Measurements from ENCODE around the gene RSPH6A. TPM values are rescaled to one million over a fixed set of nuclear protein-coding genes. Genes with fewer than 3 reads are reported as not detected.
A peak's percentile ranks its signal among the peaks of the same experiment; 100 is the strongest.

The RSPH6A gene
- total and polyA plus RNA-seq, 7 experiments from 2014 or later = 0.20 to 0.78 (median 0.56) TPM; not detected in 2

GRCh38 chr19:45771311-45771933 is 43.7 kb downstream of the RSPH6A start:
- H3K4me3 Mint-ChIP-seq = peak overlapping the region in 9 of 10 donors; percentile 30 to 92 (median 52)
- H3K27me3 Mint-ChIP-seq = peaks cover 0 to 22% (median 0%) of the 10 kb centered on the region in 5 donors
- peak overlapping the region in 2 of 9 donors; percentile 56 to 66 for H3K27ac Mint-ChIP-seq

DNA sequence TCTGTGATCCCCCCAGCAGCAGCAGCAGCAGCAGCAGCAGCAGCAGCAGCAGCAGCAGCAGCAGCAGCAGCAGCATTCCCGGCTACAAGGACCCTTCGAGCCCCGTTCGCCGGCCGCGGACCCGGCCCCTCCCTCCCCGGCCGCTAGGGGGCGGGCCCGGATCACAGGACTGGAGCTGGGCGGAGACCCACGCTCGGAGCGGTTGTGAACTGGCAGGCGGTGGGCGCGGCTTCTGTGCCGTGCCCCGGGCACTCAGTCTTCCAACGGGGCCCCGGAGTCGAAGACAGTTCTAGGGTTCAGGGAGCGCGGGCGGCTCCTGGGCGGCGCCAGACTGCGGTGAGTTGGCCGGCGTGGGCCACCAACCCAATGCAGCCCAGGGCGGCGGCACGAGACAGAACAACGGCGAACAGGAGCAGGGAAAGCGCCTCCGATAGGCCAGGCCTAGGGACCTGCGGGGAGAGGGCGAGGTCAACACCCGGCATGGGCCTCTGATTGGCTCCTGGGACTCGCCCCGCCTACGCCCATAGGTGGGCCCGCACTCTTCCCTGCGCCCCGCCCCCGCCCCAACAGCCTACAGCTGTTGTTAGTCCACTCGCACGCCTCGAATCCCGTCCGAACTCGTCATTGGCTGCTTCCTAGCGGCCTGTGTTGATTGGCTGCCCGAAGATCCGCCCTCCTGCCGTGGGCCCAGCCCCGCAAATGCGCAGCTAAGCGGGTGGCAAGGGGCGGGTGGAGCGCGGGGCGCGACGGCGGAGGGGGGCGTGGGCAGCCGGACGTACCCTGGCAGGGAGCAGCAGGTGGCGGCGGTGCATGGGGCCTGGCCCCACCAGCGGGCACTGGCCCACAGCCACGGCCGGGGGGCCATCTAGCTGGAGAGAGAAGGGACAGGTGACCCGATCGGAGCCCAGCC is 44.7 kb downstream of the RSPH6A start:
- ATAC-seq (peak; percentile 85), DNase-seq (peak; percentile 84 to 97 (median 93))
- intact Hi-C loops (cut with micrococcal nuclease) = loop anchor here (1.0 to 5.0 kb wide), 13 partner anchors 9 to 246 kb away; partner anchors contain the start of genes DMWD (in 2 of the 2), SYMPK (in 2 of the 2), CCDC61 (in 1 of the 2) and FOXA3 (in 1 of the 2)
- ChIA-PET CTCF (interaction anchor here (0.7 to 4.8 kb wide), 8 partner anchors 9 to 241 kb away, joined by 3 to 99 read pairs (median 4); no protein-coding TSS in a partner anchor), POLR2A (interaction anchor here (0.9 to 2.8 kb wide), 7 partner anchors 8 to 79 kb away, joined by 3 to 20 read pairs (median 4); partner anchors contain the start of gene SNRPD2)
- H3K27me3 Mint-ChIP-seq = peaks cover 0 to 28% (median 4%) of the 10 kb centered on the region in 5 donors
- Histone ChIP-seq H3K27me3 (ENCODE audit: control insufficient read depth in 2 of 2, insufficient read depth in 2 of 2, low read length in 2 of 2) (no peaks in the 10 kb centered on the region), H3K4me3 (ENCODE audit: low read length) (peak overlapping the region; percentile 95), H3K9me3 (ENCODE audit: control insufficient read depth in 2 of 3, low read length in 3 of 3) (no peaks in the 10 kb centered on the region), H3K4me1 (ENCODE audit: control insufficient read depth in 2 of 2, insufficient read depth in 2 of 2, low read length in 2 of 2) (peaks cover 9 to 13% of the 10 kb centered on the region in 2 donors), H3K27ac (ENCODE audit: low read depth, low read length) (peak overlapping the region; percentile 64), H3K36me3 (ENCODE audit: control insufficient read depth in 2 of 3, insufficient read depth in 3 of 3, low read length in 3 of 3) (no peaks in the 10 kb centered on the region)
- H3K9me3 Mint-ChIP-seq = no peaks in the 10 kb centered on the region
- H3K4me3 Mint-ChIP-seq = peak overlapping the region; percentile 81 to 92 (median 88)
- H3K27ac Mint-ChIP-seq = peak overlapping the region in 7 of 9 donors; percentile 43 to 93 (median 85)
- no peaks in the 10 kb centered on the region for H3K36me3 Mint-ChIP-seq
- peaks cover 0 to 16% (median 8%) of the 10 kb centered on the region in 7 donors for H3K4me1 Mint-ChIP-seq

More at GRCh38 chr19:45771311-45771933, 43.7 kb downstream of the RSPH6A start:
- no peaks in the 10 kb centered on the region for H3K27me3 ChIP-seq (ENCODE audit: control insufficient read depth in 2 of 2, insufficient read depth in 2 of 2, low read length in 2 of 2)
- H3K4me1 Mint-ChIP-seq = peaks cover 0 to 16% (median 8%) of the 10 kb centered on the region in 7 donors
- no peaks in the 10 kb centered on the region for H3K9me3 Mint-ChIP-seq
- H3K36me3 Mint-ChIP-seq = peaks cover 0 to under 1% (median 0%) of the 10 kb centered on the region in 5 donors
- intact Hi-C loops (cut with micrococcal nuclease) = loop anchor here in 1 of 2 donors (5.0 kb wide), 2 partner anchors 91 to 241 kb away; partner anchors contain the start of genes FOXA3 and SYMPK
- ATAC-seq = no peak
- no peaks in the 10 kb centered on the region for H3K9me3 ChIP-seq (ENCODE audit: control insufficient read depth in 2 of 3, low read length in 3 of 3)
- ChIA-PET POLR2A (interaction anchor here (2.8 kb wide), 1 partner anchor 54 kb away, joined by 10 read pairs; no protein-coding TSS in a partner anchor), CTCF (interaction anchor here (2.6 to 4.8 kb wide), 3 partner anchors 8 to 28 kb away, joined by 19 to 99 read pairs (median 28); no protein-coding TSS in a partner anchor)
- no peak overlapping the region for H3K27ac ChIP-seq (ENCODE audit: low read depth, low read length)
- no peaks in the 10 kb centered on the region for H3K36me3 ChIP-seq (ENCODE audit: control insufficient read depth in 2 of 3, insufficient read depth in 3 of 3, low read length in 3 of 3)
- H3K4me3 ChIP-seq (ENCODE audit: low read length) = no peak overlapping the region
- DNase-seq = no peak
- H3K4me1 ChIP-seq (ENCODE audit: control insufficient read depth in 2 of 2, insufficient read depth in 2 of 2, low read length in 2 of 2) = peaks cover 9 to 13% of the 10 kb centered on the region in 2 donors

- H3K27me3 Mint-ChIP-seq = peaks cover 0 to 31% (median 4%) of the 10 kb centered on the region in 5 donors
- H3K4me3 Mint-ChIP-seq = peak overlapping the region; percentile 81 to 92 (median 88)
- ChIA-PET POLR2A (interaction anchor here (0.6 to 2.8 kb wide), 11 partner anchors 9 to 78 kb away, joined by 3 to 20 read pairs (median 4); partner anchors contain the start of genes DMWD, FBXO46 and SNRPD2), CTCF (interaction anchor here (0.6 to 4.8 kb wide), 17 partner anchors 9 to 245 kb away, joined by 3 to 99 read pairs (median 4); partner anchors contain the start of gene DMWD)
- H3K4me1 Mint-ChIP-seq = peaks cover 0 to 16% (median 8%) of the 10 kb centered on the region in 7 donors
- intact Hi-C loops (cut with micrococcal nuclease) = loop anchor here (1.0 to 10.0 kb wide), 17 partner anchors 9 to 246 kb away; partner anchors contain the start of genes CCDC61 (in 2 of the 2), DMWD (in 2 of the 2), IRF2BP1 (in 2 of the 2) and QPCTL (in 2 of the 2)
- Histone ChIP-seq H3K4me3 (ENCODE audit: low read length) (peak overlapping the region; percentile 95), H3K27me3 (ENCODE audit: control insufficient read depth in 2 of 2, insufficient read depth in 2 of 2, low read length in 2 of 2) (no peaks in the 10 kb centered on the region), H3K27ac (ENCODE audit: low read depth, low read length) (peak overlapping the region; percentile 64), H3K4me1 (ENCODE audit: control insufficient read depth in 2 of 2, insufficient read depth in 2 of 2, low read length in 2 of 2) (peaks cover 9 to 13% of the 10 kb centered on the region in 2 donors), H3K36me3 (ENCODE audit: control insufficient read depth in 2 of 3, insufficient read depth in 3 of 3, low read length in 3 of 3) (no peaks in the 10 kb centered on the region), H3K9me3 (ENCODE audit: control insufficient read depth in 2 of 3, low read length in 3 of 3) (no peaks in the 10 kb centered on the region)
- DNase-seq (peak in 7 of 9 donors; percentile 63 to 88 (median 82)), ATAC-seq (peak; percentile 55)
- no peaks in the 10 kb centered on the region for H3K9me3 Mint-ChIP-seq
- peak overlapping the region; percentile 36 to 93 (median 85) for H3K27ac Mint-ChIP-seq
- no peaks in the 10 kb centered on the region for H3K36me3 Mint-ChIP-seq
Observed at GRCh38 chr19:45769821-45770191, 45.3 kb downstream of the RSPH6A start.

DNA sequence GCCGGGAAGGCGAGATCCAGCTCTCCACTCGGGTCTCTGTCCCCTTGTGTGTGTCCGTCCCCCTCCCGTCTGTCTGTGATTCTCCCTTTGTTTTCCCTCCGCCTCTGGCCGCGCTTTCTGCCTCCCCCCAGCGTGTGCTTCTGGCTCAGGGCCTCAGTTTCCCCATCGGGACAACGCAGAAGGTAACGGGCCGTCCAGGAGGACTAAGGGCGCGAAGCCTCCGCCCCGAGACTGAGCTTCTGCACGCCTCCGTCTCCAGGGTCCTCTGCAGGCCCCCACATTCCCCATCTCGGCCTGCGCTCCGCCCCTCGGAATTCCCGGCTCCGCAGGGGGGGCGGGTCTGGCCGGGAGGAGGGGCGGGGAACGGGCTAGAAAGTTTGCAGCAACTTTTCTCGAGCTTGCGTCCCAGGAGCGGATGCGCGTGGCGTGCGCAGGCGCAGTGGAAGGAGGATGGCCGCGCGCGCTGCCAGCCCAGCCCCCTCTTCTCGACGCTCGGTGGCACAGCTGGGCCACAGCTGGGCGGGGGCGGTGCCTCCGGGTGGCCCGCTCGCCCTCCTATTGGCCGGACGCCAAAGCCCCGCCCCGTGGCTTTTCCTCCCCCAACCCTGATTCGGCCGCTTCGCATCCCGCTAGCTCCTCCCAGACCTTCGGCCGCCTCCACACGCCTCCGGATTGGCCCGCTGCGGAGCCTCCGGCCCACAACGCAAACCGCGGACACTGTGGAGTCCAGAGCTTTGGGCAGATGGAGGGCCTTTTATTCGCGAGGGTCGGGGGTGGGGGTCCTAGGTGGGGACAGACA is 45.9 kb downstream of the RSPH6A start, which contains the start of gene SIX5:
Gene SIX5, minus strand, starts transcription at position 269 of the 799 bp plus-strand sequence. CDS start 408 bp downstream, outside the sequence.
- peak within 1 kb of the TSS; percentile 36 to 93 (median 85) for H3K27ac Mint-ChIP-seq
- peak within 1 kb of the TSS; percentile 95 for H3K4me3 ChIP-seq (ENCODE audit: low read length)
- intact Hi-C loops (cut with micrococcal nuclease) = loop anchor here (1.0 to 10.0 kb wide), 6 partner anchors 38 to 240 kb away; partner anchors contain the start of genes QPCTL (in 2 of the 2), CCDC61 (in 1 of the 2) and IRF2BP1 (in 1 of the 2)
- H3K4me1 ChIP-seq (ENCODE audit: control insufficient read depth in 2 of 2, insufficient read depth in 2 of 2, low read length in 2 of 2) = peaks cover 9 to 13% of the 10 kb centered on the region in 2 donors
- ATAC-seq = peak; percentile 82
- H3K27ac ChIP-seq (ENCODE audit: low read depth, low read length) = peak within 1 kb of the TSS; percentile 64
- no peaks in the 10 kb centered on the region for H3K9me3 Mint-ChIP-seq
- H3K9me3 ChIP-seq (ENCODE audit: control insufficient read depth in 2 of 3, low read length in 3 of 3) = no peaks in the 10 kb centered on the region
- H3K36me3 ChIP-seq (ENCODE audit: control insufficient read depth in 2 of 3, insufficient read depth in 3 of 3, low read length in 3 of 3) = no peaks in the 10 kb centered on the region
- ChIA-PET POLR2A (interaction anchor here (0.6 to 2.8 kb wide), 12 partner anchors 10 to 117 kb away, joined by 3 to 20 read pairs (median 4); partner anchors contain the start of genes DMWD, FBXO46, IRF2BP1 and SNRPD2), CTCF (interaction anchor here (0.6 to 4.8 kb wide), 20 partner anchors 8 to 245 kb away, joined by 3 to 99 read pairs (median 4); partner anchors contain the start of genes DMWD and SYMPK)
- peaks cover 0 to 16% (median 8%) of the 10 kb centered on the region in 7 donors for H3K4me1 Mint-ChIP-seq
- H3K27me3 Mint-ChIP-seq = peaks cover 0 to 35% (median 7%) of the 10 kb centered on the region in 5 donors
- H3K36me3 Mint-ChIP-seq = no peaks in the 10 kb centered on the region
- DNase-seq = peak; percentile 84 to 98 (median 88)
- H3K4me3 Mint-ChIP-seq = peak within 1 kb of the TSS; percentile 81 to 92 (median 88)
- no peaks in the 10 kb centered on the region for H3K27me3 ChIP-seq (ENCODE audit: control insufficient read depth in 2 of 2, insufficient read depth in 2 of 2, low read length in 2 of 2)

GRCh38 chr19:45768655-45768983 is 46.5 kb downstream of the RSPH6A start:
- intact Hi-C loops (cut with micrococcal nuclease) = loop anchor here in 1 of 2 donors (5.0 to 10.0 kb wide), 2 partner anchors 51 to 226 kb away; partner anchors contain the start of gene CCDC61
- no peaks in the 10 kb centered on the region for H3K9me3 Mint-ChIP-seq

More at GRCh38 chr19:45768655-45768983, 46.5 kb downstream of the RSPH6A start:
- Mint-ChIP-seq H3K4me3 (peak overlapping the region; percentile 81 to 92 (median 86)), H3K27ac (peak overlapping the region in 5 of 9 donors; percentile 66 to 91 (median 70)), H3K27me3 (peaks cover 0 to 35% (median 7%) of the 10 kb centered on the region in 5 donors), H3K36me3 (no peaks in the 10 kb centered on the region), H3K4me1 (peaks cover 0 to 16% (median 8%) of the 10 kb centered on the region in 7 donors)
- H3K4me1 ChIP-seq (ENCODE audit: control insufficient read depth in 2 of 2, insufficient read depth in 2 of 2, low read length in 2 of 2) = peaks cover 9 to 13% of the 10 kb centered on the region in 2 donors
- ChIA-PET POLR2A (interaction anchor here (0.9 to 2.8 kb wide), 9 partner anchors 10 to 118 kb away, joined by 3 to 20 read pairs (median 5); partner anchors contain the start of genes DMWD, IRF2BP1 and SNRPD2), CTCF (interaction anchor here (0.6 to 4.8 kb wide), 7 partner anchors 10 to 94 kb away, joined by 3 to 99 read pairs (median 5); partner anchors contain the start of gene SYMPK)
- DNase-seq = peak in 4 of 9 donors; percentile 19 to 37 (median 29)
- H3K36me3 ChIP-seq (ENCODE audit: control insufficient read depth in 2 of 3, insufficient read depth in 3 of 3, low read length in 3 of 3) = no peaks in the 10 kb centered on the region
- no peaks in the 10 kb centered on the region for H3K9me3 ChIP-seq (ENCODE audit: control insufficient read depth in 2 of 3, low read length in 3 of 3)
- ATAC-seq = no peak
- H3K27me3 ChIP-seq (ENCODE audit: control insufficient read depth in 2 of 2, insufficient read depth in 2 of 2, low read length in 2 of 2) = no peaks in the 10 kb centered on the region
- H3K4me3 ChIP-seq (ENCODE audit: low read length) = peak overlapping the region; percentile 95
- peak overlapping the region; percentile 60 for H3K27ac ChIP-seq (ENCODE audit: low read depth, low read length)

Measured in naive thymus-derived CD4-positive, alpha-beta T cell (primary cell).